Progenitor cell of endocrine pancreas (in vitro differentiated cells): Measurements from ENCODE around the gene GNB1L. TPM values are rescaled to one million over a fixed set of nuclear protein-coding genes. Genes with fewer than 3 reads are reported as not detected.

Experiments used
- DNase-seq: peaks from one replicate; pipeline ENCODE4 v3.0.0; 2021; ENCODE audit warnings: low spot score; ENCODE audit not compliant: unreplicated experiment
- H3K27ac Mint-ChIP-seq: 2 replicates; pipeline ENCODE4 v1.8.0; 2021; ENCODE audit warnings: mild to moderate bottlenecking, moderate library complexity, mixed read lengths
- H3K27me3 Mint-ChIP-seq: 2 replicates; pipeline ENCODE4 v1.8.0; 2021; ENCODE audit warnings: mixed read lengths
- H3K36me3 Mint-ChIP-seq: 2 replicates; pipeline ENCODE4 v1.8.0; 2022; ENCODE audit warnings: mixed read lengths; ENCODE audit not compliant: insufficient read depth
- H3K4me1 Mint-ChIP-seq: 2 replicates; pipeline ENCODE4 v1.8.0; 2021; ENCODE audit warnings: low read depth, mixed read lengths
- H3K4me3 Mint-ChIP-seq: 2 replicates; pipeline ENCODE4 v1.8.0; 2021; ENCODE audit warnings: low read depth, mild to moderate bottlenecking, moderate library complexity, mixed read lengths
- H3K9me3 Mint-ChIP-seq: 2 replicates; pipeline ENCODE4 v1.8.0; 2021; ENCODE audit warnings: low read depth, mixed read lengths
- total RNA-seq: library from RNA; stranded (reverse); gene quantifications from 2 replicates; pipeline ENCODE4 v1.2.1, GENCODE V29; 2021
- TF ChIP-seq, protein P1 (sequence below): fragments of 200-600 bp; sonication (generic); IDR thresholded peaks from one replicate; pipeline ENCODE4 v1.5.0; 2021; ENCODE audit warnings: antibody characterized with exemption, mild to moderate bottlenecking; ENCODE audit not compliant: unreplicated experiment

GNB1L gene
- total RNA-seq, 1 donor from 2014 or later, result 9.9 TPM

GRCh38 chr22:19859861-19860510 lies 5.3 kb upstream of the GNB1L start:
- no peak overlapping the region for H3K4me3 Mint-ChIP-seq
- no peak for DNase-seq
- H3K4me1 Mint-ChIP-seq, result peaks cover 4% of the 10 kb centered on the region
- peaks cover 5% of the 10 kb centered on the region for H3K9me3 Mint-ChIP-seq
- TF ChIP-seq, protein P1, sequence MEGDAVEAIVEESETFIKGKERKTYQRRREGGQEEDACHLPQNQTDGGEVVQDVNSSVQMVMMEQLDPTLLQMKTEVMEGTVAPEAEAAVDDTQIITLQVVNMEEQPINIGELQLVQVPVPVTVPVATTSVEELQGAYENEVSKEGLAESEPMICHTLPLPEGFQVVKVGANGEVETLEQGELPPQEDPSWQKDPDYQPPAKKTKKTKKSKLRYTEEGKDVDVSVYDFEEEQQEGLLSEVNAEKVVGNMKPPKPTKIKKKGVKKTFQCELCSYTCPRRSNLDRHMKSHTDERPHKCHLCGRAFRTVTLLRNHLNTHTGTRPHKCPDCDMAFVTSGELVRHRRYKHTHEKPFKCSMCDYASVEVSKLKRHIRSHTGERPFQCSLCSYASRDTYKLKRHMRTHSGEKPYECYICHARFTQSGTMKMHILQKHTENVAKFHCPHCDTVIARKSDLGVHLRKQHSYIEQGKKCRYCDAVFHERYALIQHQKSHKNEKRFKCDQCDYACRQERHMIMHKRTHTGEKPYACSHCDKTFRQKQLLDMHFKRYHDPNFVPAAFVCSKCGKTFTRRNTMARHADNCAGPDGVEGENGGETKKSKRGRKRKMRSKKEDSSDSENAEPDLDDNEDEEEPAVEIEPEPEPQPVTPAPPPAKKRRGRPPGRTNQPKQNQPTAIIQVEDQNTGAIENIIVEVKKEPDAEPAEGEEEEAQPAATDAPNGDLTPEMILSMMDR, result no peak
- H3K36me3 Mint-ChIP-seq, result peaks cover 2% of the 10 kb centered on the region
- H3K27me3 Mint-ChIP-seq, result no peaks in the 10 kb centered on the region
- H3K27ac Mint-ChIP-seq, result no peak overlapping the region

- Mint-ChIP-seq H3K4me1 (peaks cover 21% of the 10 kb centered on the region), H3K27me3 (no peaks in the 10 kb centered on the region), H3K4me3 (peak overlapping the region; percentile 52), H3K27ac (no peak overlapping the region), H3K36me3 (peaks cover 4% of the 10 kb centered on the region), H3K9me3 (peaks cover 5% of the 10 kb centered on the region)
- no peak for DNase-seq
- TF ChIP-seq, protein P1, result no peak
Observed at GRCh38 chr22:19857382-19857781, 2.7 kb upstream of the GNB1L start.

- DNase-seq, result no peak
- TF ChIP-seq, protein P1, result no peak
- Mint-ChIP-seq H3K9me3 (peaks cover 5% of the 10 kb centered on the region), H3K4me1 (peaks cover 22% of the 10 kb centered on the region), H3K27me3 (no peaks in the 10 kb centered on the region), H3K36me3 (peaks cover 5% of the 10 kb centered on the region), H3K4me3 (peak overlapping the region; percentile 91), H3K27ac (peak overlapping the region; percentile 93)
Observed at GRCh38 chr22:19855504-19856409, 1.1 kb upstream of the GNB1L start.

DNA sequence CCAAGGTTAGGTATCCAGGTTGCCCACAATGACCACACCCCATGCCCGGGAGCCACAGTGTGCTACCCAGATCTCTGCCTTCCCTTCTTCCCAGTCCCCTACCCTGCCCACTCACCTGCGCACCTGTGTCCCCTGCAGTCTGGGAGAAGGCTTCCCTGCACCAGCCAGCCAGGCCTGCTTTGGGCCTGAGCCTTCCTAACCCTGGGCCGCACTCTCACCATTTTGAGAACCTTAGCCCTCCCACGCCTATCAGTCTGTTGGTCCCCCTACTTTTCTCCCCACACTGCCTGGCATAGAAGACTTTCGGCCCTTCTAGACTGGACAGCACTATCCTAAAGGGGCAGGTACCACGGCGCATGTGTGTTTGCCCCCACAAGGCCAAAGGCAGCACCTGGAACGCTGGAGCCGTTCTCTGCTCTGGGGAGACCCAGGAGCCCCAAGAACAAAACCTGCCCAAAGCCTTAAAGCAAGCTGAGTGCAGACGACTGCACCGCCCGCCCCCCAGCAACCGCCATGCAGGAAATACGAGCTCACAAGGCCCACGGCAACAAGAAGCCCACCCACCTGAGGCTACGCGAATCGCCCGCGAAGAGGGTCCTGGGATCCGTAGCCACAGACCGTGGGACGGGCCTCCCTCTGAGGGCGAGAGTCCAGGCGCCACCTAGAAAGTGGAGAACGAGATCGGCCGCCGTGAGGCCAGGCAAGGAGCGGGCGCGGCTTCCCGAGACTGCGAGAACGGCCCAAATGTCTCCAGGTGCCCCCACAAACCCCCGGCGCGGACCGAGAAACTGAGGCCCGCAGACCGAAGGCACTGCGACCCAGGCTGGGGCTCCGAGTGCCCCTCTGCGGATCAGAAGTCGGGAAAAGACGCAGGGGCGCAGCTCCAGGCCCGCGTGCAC lies 546 bp downstream of the GNB1L start:
- Mint-ChIP-seq H3K4me3 (peak overlapping the region; percentile 91), H3K9me3 (no peaks in the 10 kb centered on the region), H3K27ac (peak overlapping the region; percentile 95), H3K27me3 (no peaks in the 10 kb centered on the region), H3K36me3 (peaks cover 13% of the 10 kb centered on the region), H3K4me1 (peaks cover 35% of the 10 kb centered on the region)
- TF ChIP-seq, protein P1, result no peak
- no peak for DNase-seq
